ENCODE measurements around the gene DPP9. TPM values are rescaled to one million over a fixed set of nuclear protein-coding genes. Genes with fewer than 3 reads are reported as not detected.

The DPP9 gene
- total and polyA plus RNA-seq, 2 of the 13 experiments (the other 11 are each of a cell fraction or from before 2014, with no cell fraction given) = 8.4 to 25.8 TPM

DNA sequence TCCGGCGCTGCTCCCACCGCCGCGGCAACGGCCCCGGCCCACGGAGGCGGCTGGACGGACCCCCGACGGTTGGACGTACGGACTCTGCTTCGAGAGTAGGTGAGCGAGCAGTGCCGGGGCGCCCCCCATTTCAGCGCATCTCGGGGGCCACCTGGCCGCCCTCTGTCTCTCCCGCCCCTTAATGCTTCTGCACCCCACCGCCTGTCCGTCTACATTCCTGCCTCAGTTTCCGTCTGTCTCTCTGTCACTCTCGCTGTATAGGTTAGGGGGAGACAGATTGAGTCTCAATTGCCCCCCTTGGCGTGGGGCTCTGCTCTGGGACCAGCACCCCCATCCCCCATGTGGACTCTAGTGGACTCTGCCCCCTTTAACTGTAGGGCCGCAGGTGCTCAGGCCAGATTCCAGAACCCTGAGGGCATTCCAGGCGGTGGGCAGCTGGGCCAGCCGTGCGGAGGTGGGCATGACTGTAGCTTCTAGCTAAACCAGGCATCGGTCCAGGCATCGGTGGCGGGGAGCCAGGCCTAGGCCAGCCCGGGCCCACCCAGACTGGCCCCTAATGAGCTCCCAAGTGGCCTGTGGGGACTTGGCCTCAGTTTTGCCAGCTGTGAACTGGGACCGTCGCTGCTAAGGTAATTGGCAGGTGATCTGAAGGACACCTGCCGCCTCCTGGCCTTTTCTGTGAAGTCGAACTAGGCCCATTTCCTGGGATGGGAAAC lies 84.0 kb downstream of the DPP9 start (continued):
- TF ChIP-seq RARA (CRISPR knock-in tag; IDR thresholded peaks at IDR 0.05) = 0 out of 2 replicates have a peak, but pooled peaks have one; percentile 6
- no peak for TF ChIP-seq ZNF83 (CRISPR knock-in tag; IDR thresholded peaks at IDR 0.05; ENCODE audit: borderline replicate concordance)
- TF ChIP-seq MTA1 (CRISPR knock-in tag; IDR thresholded peaks at IDR 0.05; ENCODE audit: borderline replicate concordance) = peak; percentile 79; the same call in 1 of the 2 replicates
- TF ChIP-seq NONO (IDR thresholded peaks at IDR 0.05) = no peak
- TF ChIP-seq NONO (CRISPR knock-in tag; conservative IDR thresholded peaks at IDR 0.05) = no peak
- TF ChIP-seq ZSCAN9 (CRISPR knock-in tag; IDR thresholded peaks at IDR 0.05; ENCODE audit: borderline replicate concordance) = peak; percentile 73; the same call in 1 of the 2 replicates
- TF ChIP-seq NFRKB (IDR thresholded peaks at IDR 0.05) = no peak
- no peak for TF ChIP-seq HOXA7 (CRISPR knock-in tag; IDR thresholded peaks at IDR 0.05)
- TF ChIP-seq MIXL1 (CRISPR knock-in tag; IDR thresholded peaks at IDR 0.05) = no peak
- no peak for TF ChIP-seq ZNF670 (CRISPR knock-in tag; IDR thresholded peaks at IDR 0.05; ENCODE audit: borderline replicate concordance)
- no peak for TF ChIP-seq ZBTB37 (CRISPR knock-in tag; IDR thresholded peaks at IDR 0.05)
- TF ChIP-seq, protein P1, sequence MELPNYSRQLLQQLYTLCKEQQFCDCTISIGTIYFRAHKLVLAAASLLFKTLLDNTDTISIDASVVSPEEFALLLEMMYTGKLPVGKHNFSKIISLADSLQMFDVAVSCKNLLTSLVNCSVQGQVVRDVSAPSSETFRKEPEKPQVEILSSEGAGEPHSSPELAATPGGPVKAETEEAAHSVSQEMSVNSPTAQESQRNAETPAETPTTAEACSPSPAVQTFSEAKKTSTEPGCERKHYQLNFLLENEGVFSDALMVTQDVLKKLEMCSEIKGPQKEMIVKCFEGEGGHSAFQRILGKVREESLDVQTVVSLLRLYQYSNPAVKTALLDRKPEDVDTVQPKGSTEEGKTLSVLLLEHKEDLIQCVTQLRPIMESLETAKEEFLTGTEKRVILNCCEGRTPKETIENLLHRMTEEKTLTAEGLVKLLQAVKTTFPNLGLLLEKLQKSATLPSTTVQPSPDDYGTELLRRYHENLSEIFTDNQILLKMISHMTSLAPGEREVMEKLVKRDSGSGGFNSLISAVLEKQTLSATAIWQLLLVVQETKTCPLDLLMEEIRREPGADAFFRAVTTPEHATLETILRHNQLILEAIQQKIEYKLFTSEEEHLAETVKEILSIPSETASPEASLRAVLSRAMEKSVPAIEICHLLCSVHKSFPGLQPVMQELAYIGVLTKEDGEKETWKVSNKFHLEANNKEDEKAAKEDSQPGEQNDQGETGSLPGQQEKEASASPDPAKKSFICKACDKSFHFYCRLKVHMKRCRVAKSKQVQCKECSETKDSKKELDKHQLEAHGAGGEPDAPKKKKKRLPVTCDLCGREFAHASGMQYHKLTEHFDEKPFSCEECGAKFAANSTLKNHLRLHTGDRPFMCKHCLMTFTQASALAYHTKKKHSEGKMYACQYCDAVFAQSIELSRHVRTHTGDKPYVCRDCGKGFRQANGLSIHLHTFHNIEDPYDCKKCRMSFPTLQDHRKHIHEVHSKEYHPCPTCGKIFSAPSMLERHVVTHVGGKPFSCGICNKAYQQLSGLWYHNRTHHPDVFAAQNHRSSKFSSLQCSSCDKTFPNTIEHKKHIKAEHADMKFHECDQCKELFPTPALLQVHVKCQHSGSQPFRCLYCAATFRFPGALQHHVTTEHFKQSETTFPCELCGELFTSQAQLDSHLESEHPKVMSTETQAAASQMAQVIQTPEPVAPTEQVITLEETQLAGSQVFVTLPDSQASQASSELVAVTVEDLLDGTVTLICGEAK (IDR thresholded peaks at IDR 0.05) = no peak
- TF ChIP-seq, protein P1 (CRISPR knock-in tag; IDR thresholded peaks at IDR 0.05) = 0 out of 2 replicates have a peak, but pooled peaks have one; percentile 59
- TF ChIP-seq, protein P2, sequence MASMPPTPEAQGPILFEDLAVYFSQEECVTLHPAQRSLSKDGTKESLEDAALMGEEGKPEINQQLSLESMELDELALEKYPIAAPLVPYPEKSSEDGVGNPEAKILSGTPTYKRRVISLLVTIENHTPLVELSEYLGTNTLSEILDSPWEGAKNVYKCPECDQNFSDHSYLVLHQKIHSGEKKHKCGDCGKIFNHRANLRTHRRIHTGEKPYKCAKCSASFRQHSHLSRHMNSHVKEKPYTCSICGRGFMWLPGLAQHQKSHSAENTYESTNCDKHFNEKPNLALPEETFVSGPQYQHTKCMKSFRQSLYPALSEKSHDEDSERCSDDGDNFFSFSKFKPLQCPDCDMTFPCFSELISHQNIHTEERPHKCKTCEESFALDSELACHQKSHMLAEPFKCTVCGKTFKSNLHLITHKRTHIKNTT (CRISPR knock-in tag; IDR thresholded peaks at IDR 0.05) = no peak
- no peak for TF ChIP-seq ZNF724P (CRISPR knock-in tag; IDR thresholded peaks at IDR 0.05; ENCODE audit: borderline replicate concordance)
- TF ChIP-seq, protein P3, sequence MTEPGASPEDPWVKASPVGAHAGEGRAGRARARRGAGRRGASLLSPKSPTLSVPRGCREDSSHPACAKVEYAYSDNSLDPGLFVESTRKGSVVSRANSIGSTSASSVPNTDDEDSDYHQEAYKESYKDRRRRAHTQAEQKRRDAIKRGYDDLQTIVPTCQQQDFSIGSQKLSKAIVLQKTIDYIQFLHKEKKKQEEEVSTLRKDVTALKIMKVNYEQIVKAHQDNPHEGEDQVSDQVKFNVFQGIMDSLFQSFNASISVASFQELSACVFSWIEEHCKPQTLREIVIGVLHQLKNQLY (CRISPR knock-in tag; IDR thresholded peaks at IDR 0.05) = no peak
- TF ChIP-seq ZNF367 (CRISPR knock-in tag; IDR thresholded peaks at IDR 0.05; ENCODE audit: borderline replicate concordance) = no peak
- TF ChIP-seq ZNF33B (CRISPR knock-in tag; IDR thresholded peaks at IDR 0.05) = no peak
